HepG2 (cell line): ENCODE data around the gene HTRA2. TPM values are rescaled to one million over a fixed set of nuclear protein-coding genes. Genes with fewer than 3 reads are reported as not detected.

Experiments used
- ATAC-seq: fragments of 200-7000 bp; cut with Tn5 transposase; 3 replicates; pipeline ENCODE4 v1.9.1; 2020; ENCODE audit warnings: mild to moderate bottlenecking, moderate library complexity
- Bru-seq: library from RNA; stranded (reverse); fragments of 400-500 nt; gene quantifications from one replicate; lab custom pipeline; 2021; lab: Mats Ljungman, UMichigan
- BruChase-seq, 2 experiments: library from RNA; stranded (reverse); fragments of 400-500 nt; gene quantifications; one replicate each; lab custom pipeline; 2021; lab: Mats Ljungman, UMichigan
- BruUV-seq: library from RNA; stranded (reverse); fragments of 400-500 nt; replicated peaks from 2 replicates; lab custom pipeline; 2021; lab: Mats Ljungman, UMichigan
- CTCF ChIA-PET: fragments of 300-600 bp; formaldehyde crosslinking; extraction: SDS; loops from one replicate; lab custom pipeline; 2021; ENCODE audit warnings: low total read pairs, inconsistent platforms, low intra/inter-chr PET ratio; lab: Yijun Ruan, JAX
- POLR2A ChIA-PET: fragments of 350-600 bp; sonication (Branson Sonifier 250); formaldehyde crosslinking; loops from one replicate; lab custom pipeline; 2020; ENCODE audit warnings: antibody characterized with exemption, inconsistent platforms; lab: Yijun Ruan, JAX
- DNase-seq: peaks from one replicate; pipeline ENCODE4 v3.0.0-alpha.2; 2015; ENCODE audit warnings: low spot score
- FAIRE-seq: peaks from 3 replicates; lab custom pipeline; 2011; peaks lifted over from hg19 to GRCh38; lab: Jason Lieb, UNC
- H2AFZ ChIP-seq: one replicate; pipeline ENCODE4 v1.6.1; 2011; ENCODE audit warnings: low read length, inconsistent platforms
- H3K27ac ChIP-seq: fragments of 300-600 bp; 3 replicates; pipeline ENCODE4 v1.8.0; 2011; ENCODE audit warnings: mixed run types, mild to moderate bottlenecking, mixed read lengths, low read length, inconsistent platforms; ENCODE audit not compliant: insufficient read depth; ENCODE audit errors: extremely low read length
- H3K27me3 ChIP-seq, 2 experiments: fragments of 200-600 bp in 1 of 2; 2 replicates in 1 of 2; 3 replicates in 1 of 2; pipeline versions ENCODE4 v1.6.0 to v1.8.0; 2011; ENCODE audit warnings: low read length in 2 of 2, mild to moderate bottlenecking in 2 of 2, moderate library complexity in 2 of 2, inconsistent platforms in 1 of 2; ENCODE audit not compliant: insufficient read depth in 2 of 2, control insufficient read depth in 1 of 2
- H3K36me3 ChIP-seq, 2 experiments: fragments of 200-600 bp in 1 of 2; replicated peaks in 1 of 2; 2 replicates in 1 of 2; 3 replicates in 1 of 2; pipeline versions ENCODE4 v1.5.1 to v1.8.0; 2011; ENCODE audit warnings: low read length in 2 of 2, inconsistent platforms in 1 of 2; ENCODE audit not compliant: insufficient read depth in 2 of 2, control insufficient read depth in 1 of 2
- H3K4me1 ChIP-seq: 2 replicates; pipeline ENCODE4 v1.5.1; 2012; ENCODE audit warnings: low read length, inconsistent platforms; ENCODE audit not compliant: insufficient read depth
- H3K4me2 ChIP-seq: 2 replicates; pipeline ENCODE4 v1.6.0; 2011; ENCODE audit warnings: low read depth, low read length, inconsistent platforms
- H3K4me3 ChIP-seq, 3 experiments: fragments of 200-600 bp in 1 of 3; sonication (generic), shearing (Covaris generic) in 1 of 3; replicated peaks in 1 of 3; 2 replicates each; pipeline ENCODE4 v1.5.1; 2011 to 2016; ENCODE audit warnings: low read length in 3 of 3, inconsistent platforms in 2 of 3, low read depth in 2 of 3, mild to moderate bottlenecking in 2 of 3, control low read depth in 1 of 3, mixed read lengths in 1 of 3; ENCODE audit not compliant: insufficient read depth in 1 of 3
- H3K79me2 ChIP-seq: one replicate; pipeline ENCODE4 v1.6.1; 2011; ENCODE audit warnings: low read length, inconsistent platforms; ENCODE audit not compliant: insufficient read depth
- H3K9ac ChIP-seq: 2 replicates; pipeline ENCODE4 v1.6.0; 2011; ENCODE audit warnings: mild to moderate bottlenecking, low read depth, low read length, inconsistent platforms; ENCODE audit not compliant: insufficient read depth
- H3K9me3 ChIP-seq: 2 replicates; pipeline ENCODE4 v1.5.1; 2012; ENCODE audit warnings: mild to moderate bottlenecking, low read length
- H4K20me1 ChIP-seq: 2 replicates; pipeline ENCODE4 v1.6.0; 2011; ENCODE audit warnings: inconsistent platforms, mild to moderate bottlenecking, low read length, moderate library complexity; ENCODE audit not compliant: insufficient read depth
- FOXP1 ChIP-seq, 2 experiments: fragments of 450-650 bp in 1 of 2; IDR thresholded peaks; 2 replicates each; pipeline ENCODE4 v1.6.1; 2017 to 2018; ENCODE audit warnings: antibody characterized with exemption in 1 of 2
- HNF1A ChIP-seq, 2 experiments: sonication (generic) in 1 of 2; formaldehyde crosslinking in 1 of 2; IDR thresholded peaks; 2 replicates each; pipeline versions ENCODE4 v1.4.0 to v1.6.1; 2016 to 2020; ENCODE audit warnings: borderline replicate concordance in 1 of 2, low read depth in 1 of 2, mild to moderate bottlenecking in 1 of 2, missing genetic modification reagents in 1 of 2
- HNRNPL ChIP-seq: fragments of 200-400 bp; formaldehyde crosslinking; IDR thresholded peaks from 2 replicates; pipeline ENCODE4 v1.6.1; 2017; ENCODE audit warnings: mild to moderate bottlenecking, low read depth, low read length
- JUN ChIP-seq: sonication (generic); formaldehyde crosslinking; IDR thresholded peaks from 2 replicates; pipeline ENCODE4 v1.4.0; 2020; ENCODE audit warnings: mild to moderate bottlenecking, missing genetic modification reagents
- RBM22 ChIP-seq: fragments of 200-400 bp; formaldehyde crosslinking; optimal IDR thresholded peaks from 2 replicates; pipeline ENCODE3; 2017; ENCODE audit warnings: mild to moderate bottlenecking, low read length, moderate library complexity
- ZNF124 ChIP-seq: sonication (generic); formaldehyde crosslinking; IDR thresholded peaks from 2 replicates; pipeline ENCODE4 v1.4.0; 2020; ENCODE audit warnings: missing genetic modification reagents
- ZNF331 ChIP-seq: sonication (generic); formaldehyde crosslinking; IDR thresholded peaks from 2 replicates; pipeline ENCODE4 v1.4.0; 2020; ENCODE audit warnings: missing genetic modification reagents
- ZSCAN31 ChIP-seq: sonication (generic); formaldehyde crosslinking; IDR thresholded peaks from 2 replicates; pipeline ENCODE4 v1.5.0; 2020; ENCODE audit warnings: low read depth, mild to moderate bottlenecking, missing genetic modification reagents
- WGBS: methylation state at CpG from one replicate; pipeline ENCODE4 v1.1.6; 2017; ENCODE audit warnings: low lambda C conversion rate; 5-methylcytosine and 5-hydroxymethylcytosine counted together
- in situ Hi-C: cut with HindIII; loops from 2 replicates; pipeline ENCODE4 v1.10.0; 2017; ENCODE audit warnings: low pct_unique_long_range_greater_than_20kb; ENCODE audit not compliant: extremely low pct_ligation_motif_present
- intact Hi-C: fragments of 100-400 bp; cut with micrococcal nuclease; formaldehyde crosslinking; loops from one replicate; pipeline ENCODE4 v1.10.0; 2022; ENCODE audit not compliant: unreplicated experiment
- long read RNA-seq, 2 experiments: library from RNA in 1 of 2; library from polyadenylated mRNA in 1 of 2; stranded (forward) in 1 of 2; unstranded in 1 of 2; transcript quantifications; one replicate each; pipeline ENCODE4 v2.0.0, GENCODE V29; 2019 to 2022
- polyA minus RNA-seq, 3 experiments: library from RNA; depleted of rRNA, polyadenylated mRNA; stranded (reverse); fragments of >200 nt; gene quantifications; 2 replicates each; pipeline ENCODE4 v1.2.3, GENCODE V29; 2011; ENCODE audit warnings: low replicate concordance in 1 of 3
- polyA plus RNA-seq, 8 experiments: library from polyadenylated mRNA; depleted of rRNA in 3 of 8; stranded (reverse) in 7 of 8; unstranded in 1 of 8; fragments of >200 nt; fragmentation: Illumina TruSeq in 4 of 8; extraction: Trizol in 4 of 8; gene quantifications; 2 replicates each; pipeline versions ENCODE4 v1.2.1 to v1.2.3, GENCODE V29; 2011 to 2016; ENCODE audit warnings: low read depth in 4 of 8, missing spikeins in 1 of 8, mixed read lengths in 1 of 8; ENCODE audit not compliant: insufficient read depth in 1 of 8
- total RNA-seq, 5 experiments: library from RNA; depleted of rRNA; stranded (reverse); fragments of >200 nt; fragmentation: Illumina TruSeq; extraction: Trizol; gene quantifications; 2 replicates each; pipeline ENCODE4 v1.2.3, GENCODE V29; 2016; ENCODE audit warnings: low read depth in 1 of 5

The HTRA2 gene
- 37.0 and 47.7 TPM in 2 replicates for total RNA-seq (2016; rRNA removed; fragmentation: Illumina TruSeq; extraction: Trizol)
- total RNA-seq (2016; cell fraction: cytosol; rRNA removed; fragmentation: Illumina TruSeq; extraction: Trizol; ENCODE audit: low read depth), result 13.0 and 16.0 TPM in 2 replicates
- total RNA-seq (2016; cell fraction: insoluble cytoplasmic fraction; rRNA removed; fragmentation: Illumina TruSeq; extraction: Trizol), result 32.1 and 51.7 TPM in 2 replicates
- total RNA-seq (2016; cell fraction: membrane; rRNA removed; fragmentation: Illumina TruSeq; extraction: Trizol), result 24.9 and 25.2 TPM in 2 replicates
- 34.3 and 38.8 TPM in 2 replicates for total RNA-seq (2016; cell fraction: nucleus; rRNA removed; fragmentation: Illumina TruSeq; extraction: Trizol)
- polyA plus RNA-seq (2011; rRNA removed), result 50.3 and 56.1 TPM in 2 replicates
- 53.8 and 61.4 TPM in 2 replicates for polyA plus RNA-seq (2011; cell fraction: cytosol; rRNA removed)
- 92.9 and 109 TPM in 2 replicates for polyA plus RNA-seq (2011; cell fraction: nucleus; rRNA removed)
- 40.6 and 45.3 TPM in 2 replicates for polyA plus RNA-seq (2012)
- polyA plus RNA-seq (2016; cell fraction: cytosol; fragmentation: Illumina TruSeq; extraction: Trizol; ENCODE audit: low read depth), result 12.6 and 14.4 TPM in 2 replicates
- 35.6 and 37.4 TPM in 2 replicates for polyA plus RNA-seq (2016; cell fraction: insoluble cytoplasmic fraction; fragmentation: Illumina TruSeq; extraction: Trizol; ENCODE audit: low read depth)
- 20.3 and 20.9 TPM in 2 replicates for polyA plus RNA-seq (2016; cell fraction: membrane; fragmentation: Illumina TruSeq; extraction: Trizol; ENCODE audit: low read depth)
- 59.5 and 59.8 TPM in 2 replicates for polyA plus RNA-seq (2016; cell fraction: nucleus; fragmentation: Illumina TruSeq; extraction: Trizol; ENCODE audit: insufficient read depth, low read depth)
- 72.4 and 106 TPM in 2 replicates for polyA minus RNA-seq (2011; rRNA and poly(A)+ RNA removed; ENCODE audit: low replicate concordance)
- polyA minus RNA-seq (2011; cell fraction: cytosol; rRNA and poly(A)+ RNA removed), result 20.8 and 28.5 TPM in 2 replicates
- polyA minus RNA-seq (2011; cell fraction: nucleus; rRNA and poly(A)+ RNA removed), result 35.9 and 51.6 TPM in 2 replicates
- Bru-seq, nascent RNA, result percentile 72 among the genes with signal in this experiment
- percentile 81 among the genes with signal in this experiment for BruChase-seq, experiment 1, labeled RNA remaining after a 6-hour chase
- BruChase-seq, experiment 2, labeled RNA remaining after a 2-hour chase, result percentile 72 among the genes with signal in this experiment
- long read RNA-seq, experiment 1, transcript HTRA2-201 (8 exons, 2,370 nt), result major isoform, 11 of 19 reads
- long read RNA-seq, experiment 1, partial matches to known transcripts, result 0 of 19 reads
- long read RNA-seq, experiment 1, other reads (novel, unspliced or antisense), result 7 of 19 reads
- long read RNA-seq, experiment 2, transcript HTRA2-201 (8 exons, 2,370 nt), result major isoform, 55 of 112 reads
- long read RNA-seq, experiment 2, partial matches to known transcripts, result 7 of 112 reads
- long read RNA-seq, experiment 2, other reads (novel, unspliced or antisense), result 46 of 112 reads

GRCh38 chr2:74529357-74530238 lies at the start of gene HTRA2, which contains the start of gene AUP1:
Gene HTRA2 (plus strand): TSS chr2:74529933. CDS start chr2:74530007, 74 bp downstream.
Gene AUP1 (minus strand): TSS chr2:74529706. CDS start chr2:74529629, 77 bp downstream.
- H3K79me2 ChIP-seq, result peaks cover 43% of the 10 kb centered on the region
- in situ Hi-C loops, result no loop called here
- peak; percentile 83 for FAIRE-seq
- TF ChIP-seq FOXP1 (IDR thresholded peaks at IDR 0.05) (no peak), FOXP1 (CRISPR knock-in tag; IDR thresholded peaks at IDR 0.05) (no peak), ZSCAN31 (CRISPR knock-in tag) (peak; percentile 87; the same call in 1 of the 2 replicates), ZNF331 (CRISPR knock-in tag) (0 out of 2 replicates have a peak, but pooled peaks have one; percentile 45), HNF1A (IDR thresholded peaks at IDR 0.05; ENCODE audit: low read depth) (no peak), HNF1A (CRISPR knock-in tag; IDR thresholded peaks at IDR 0.05; ENCODE audit: borderline replicate concordance) (peak; percentile 81; the same call in 1 of the 2 replicates), JUN (peak; percentile 49; the same call in 1 of the 2 replicates), RBM22 (no peak), ZNF124 (CRISPR knock-in tag) (peak; percentile 68; the same call in 1 of the 2 replicates), HNRNPL (peak; percentile 66; the same call in 1 of the 2 replicates)

More at GRCh38 chr2:74529357-74530238, at the start of gene HTRA2, which contains the start of gene AUP1:
- H3K36me3 ChIP-seq, result peaks cover 19 to 33% of the 10 kb centered on the region in 2 experiments
- CTCF ChIA-PET, result interaction anchor here (1.5 to 1.9 kb wide), 2 partner anchors 23 to 46 kb away, joined by 3 to 5 read pairs; partner anchors contain the start of genes CCDC142, PCGF1 and TTC31
- peak; percentile 90 for ATAC-seq
- intact Hi-C loops, result loop anchor here (1.0 to 2.0 kb wide), 5 partner anchors 22 to 71 kb away; partner anchors contain the start of genes MRPL53, PCGF1, TTC31 and WBP1
- POLR2A ChIA-PET, result interaction anchor here (0.6 to 5.9 kb wide), 27 partner anchors 9 to 351 kb away, joined by 3 to 93 read pairs (median 5); partner anchors contain the start of genes CCDC142, INO80B, LBX2 and LOXL3
- no TSS peak for BruUV-seq
- no peaks in the 10 kb centered on the region for H4K20me1 ChIP-seq
- H3K27ac ChIP-seq, result peak within 1 kb of the TSS; percentile 95
- H3K4me2 ChIP-seq, result peak within 1 kb of the TSS; percentile 94
- H3K9ac ChIP-seq, result peak within 1 kb of the TSS; percentile 99
- H3K27me3 ChIP-seq, result no peaks in the 10 kb centered on the region; a peak in 1 of 5 replicates
- no peaks in the 10 kb centered on the region for H3K9me3 ChIP-seq
- DNase-seq, result peak; percentile 98
- WGBS, result 2% methylated on average over 34 of the region's 87 CpGs
- no peak within 1 kb of the TSS for H2AFZ ChIP-seq
- H3K4me3 ChIP-seq, result peak within 1 kb of the TSS; percentile 84 to 100 (median 100)
- H3K4me1 ChIP-seq, result peaks cover 55% of the 10 kb centered on the region
